ENCODE measurements around the gene SHOC2.

SHOC2 gene

GRCh38 chr10:110985497-110986275 lies 66.3 kb downstream of the SHOC2 start:
- no peak for DNase-seq (ENCODE audit: low spot score)

- peak; percentile 30 for DNase-seq (ENCODE audit: low spot score)
Measured at GRCh38 chr10:110989016-110989415, 69.6 kb downstream of the SHOC2 start.

- DNase-seq (ENCODE audit: low spot score), result no peak
Measured at GRCh38 chr10:110992006-110992800, 72.8 kb downstream of the SHOC2 start.

- peak; percentile 78 for DNase-seq (ENCODE audit: low spot score)
Measured at GRCh38 chr10:110993024-110993693, 73.8 kb downstream of the SHOC2 start.

GRCh38 chr10:110994406-110995086 lies 75.1 kb downstream of the SHOC2 start:
- no peak for DNase-seq (ENCODE audit: low spot score)

GRCh38 chr10:110995301-110995700 lies 75.9 kb downstream of the SHOC2 start:
- no peak for DNase-seq (ENCODE audit: low spot score)

- no peak for DNase-seq (ENCODE audit: low spot score)
Measured at GRCh38 chr10:110996256-110996655, 76.9 kb downstream of the SHOC2 start.

- DNase-seq (ENCODE audit: low spot score), result no peak
Measured at GRCh38 chr10:111004016-111004415, 84.6 kb downstream of the SHOC2 start.

- no peak for DNase-seq (ENCODE audit: low spot score)
Measured at GRCh38 chr10:111007486-111007885, 88.1 kb downstream of the SHOC2 start.

GRCh38 chr10:111015181-111015580 lies 95.8 kb downstream of the SHOC2 start:
- no peak for DNase-seq (ENCODE audit: low spot score)

- no peak for DNase-seq (ENCODE audit: low spot score)
Measured at GRCh38 chr10:111017098-111017497, 97.7 kb downstream of the SHOC2 start.

- no peak for DNase-seq (ENCODE audit: low spot score)
Measured at GRCh38 chr10:111018021-111018420, 98.6 kb downstream of the SHOC2 start.

- no peak for DNase-seq (ENCODE audit: low spot score)
Measured at GRCh38 chr10:111023060-111023459, 103.7 kb downstream of the SHOC2 start.

GRCh38 chr10:111030042-111030750 lies 110.8 kb downstream of the SHOC2 start:
- no peak for DNase-seq (ENCODE audit: low spot score)

- DNase-seq (ENCODE audit: low spot score), result peak; percentile 47
Measured at GRCh38 chr10:111034598-111035310, 115.3 kb downstream of the SHOC2 start.

GRCh38 chr10:111035542-111035941 lies 116.1 kb downstream of the SHOC2 start:
- DNase-seq (ENCODE audit: low spot score), result peak; percentile 15

- no peak for DNase-seq (ENCODE audit: low spot score)
Measured at GRCh38 chr10:111037858-111038257, 118.5 kb downstream of the SHOC2 start.

- no peak for DNase-seq (ENCODE audit: low spot score)
Measured at GRCh38 chr10:111039522-111039921, 120.1 kb downstream of the SHOC2 start.

GRCh38 chr10:111057006-111057405 lies 137.6 kb downstream of the SHOC2 start:
- DNase-seq (ENCODE audit: low spot score), result no peak

Data from GM03348 (cell line).